ENCODE results near the gene PSME2.

The PSME2 gene

DNA sequence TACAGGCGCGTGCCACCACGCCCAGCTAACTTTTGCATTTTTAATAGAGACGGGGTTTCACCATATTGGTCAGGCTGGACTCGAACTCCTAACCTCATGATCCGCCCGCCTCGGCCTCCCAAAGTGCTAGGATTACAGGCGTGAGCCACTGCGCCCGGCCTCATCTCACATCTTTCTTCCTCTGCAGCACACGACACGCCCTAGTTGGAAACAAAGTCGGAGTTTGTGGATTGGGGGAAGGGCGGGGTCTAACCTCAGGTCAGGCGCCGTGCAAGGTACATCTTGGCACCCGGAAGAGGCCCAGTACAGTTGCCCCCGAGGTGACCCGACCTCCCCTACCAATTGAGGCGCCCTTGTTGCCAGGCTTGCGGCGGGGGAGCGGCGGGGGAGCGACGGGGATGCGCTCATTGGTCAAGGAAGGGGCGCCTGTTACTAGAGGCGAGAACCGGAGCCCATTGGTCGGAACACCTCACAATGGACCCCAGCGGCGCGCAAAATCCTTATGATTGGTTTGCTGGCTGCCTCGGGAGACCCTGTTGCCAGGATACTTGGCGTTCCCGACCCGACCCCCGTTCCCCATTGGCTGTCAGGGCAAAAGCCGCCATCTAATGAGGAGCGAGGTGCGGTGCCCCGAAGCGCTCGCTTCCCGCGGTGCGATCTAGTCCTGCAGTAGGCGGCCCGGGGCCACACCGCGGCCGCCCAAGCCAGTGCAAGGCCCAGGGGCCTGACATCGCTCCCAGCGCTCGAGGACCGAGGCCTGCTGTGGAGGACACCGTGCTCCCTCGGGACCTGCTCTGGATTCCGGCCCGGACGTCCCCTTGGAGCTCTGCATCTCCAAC lies 25.2 kb upstream of the PSME2 start, which contains the start of gene REC8:
REC8 (plus strand) TSS at position 659 of the 839 bp plus-strand sequence. CDS start 473 bp downstream, outside the sequence.
- H3K36me3 ChIP-seq (ENCODE audit: control insufficient read depth, insufficient read depth, low read length) = no peaks in the 10 kb centered on the region
- no peak within 1 kb of the TSS for H4K5ac ChIP-seq (ENCODE audit: low read length)
- H2AK5ac ChIP-seq (ENCODE audit: low read length) = no peak within 1 kb of the TSS
- H2BK5ac ChIP-seq (ENCODE audit: low read length) = no peak within 1 kb of the TSS
- H3K4me2 ChIP-seq (ENCODE audit: low read length) = peak within 1 kb of the TSS; percentile 92
- no CpG with 5 or more reads among the region's 63 CpGs for WGBS (ENCODE audit: extremely low coverage, insufficient coverage, low lambda C conversion rate)
- no peaks in the 10 kb centered on the region for H3K79me2 ChIP-seq (ENCODE audit: control insufficient read depth, insufficient read depth, low read length)
- H3K79me1 ChIP-seq (ENCODE audit: low read length) = no peaks in the 10 kb centered on the region
- peak within 1 kb of the TSS; percentile 85 for H3K56ac ChIP-seq (ENCODE audit: low read length)
- H3K27ac ChIP-seq (ENCODE audit: low read depth, low read length) = no peak within 1 kb of the TSS
- H3K4ac ChIP-seq (ENCODE audit: low read depth, low read length) = no peak within 1 kb of the TSS
- H3K9ac ChIP-seq (ENCODE audit: low read length) = peak within 1 kb of the TSS; percentile 75
- H3K4me3 ChIP-seq (ENCODE audit: low read length) = peak within 1 kb of the TSS; percentile 57
- no peak within 1 kb of the TSS for H3K23ac ChIP-seq (ENCODE audit: low read length)
- no peak within 1 kb of the TSS for H4K8ac ChIP-seq (ENCODE audit: low read depth, low read length)
- no peak within 1 kb of the TSS for H2BK15ac ChIP-seq (replicated peaks; ENCODE audit: low read depth)
- H2BK120ac ChIP-seq (ENCODE audit: low read depth, low read length) = no peak within 1 kb of the TSS
- H3K4me1 ChIP-seq (ENCODE audit: control insufficient read depth, low read depth, low read length) = peaks cover 3% of the 10 kb centered on the region
- DNase-seq = peak; percentile 99
- no peaks in the 10 kb centered on the region for H3K27me3 ChIP-seq (ENCODE audit: insufficient read depth, low read length, poor library complexity)
- no peak within 1 kb of the TSS for H3K18ac ChIP-seq (ENCODE audit: low read length)

DNA sequence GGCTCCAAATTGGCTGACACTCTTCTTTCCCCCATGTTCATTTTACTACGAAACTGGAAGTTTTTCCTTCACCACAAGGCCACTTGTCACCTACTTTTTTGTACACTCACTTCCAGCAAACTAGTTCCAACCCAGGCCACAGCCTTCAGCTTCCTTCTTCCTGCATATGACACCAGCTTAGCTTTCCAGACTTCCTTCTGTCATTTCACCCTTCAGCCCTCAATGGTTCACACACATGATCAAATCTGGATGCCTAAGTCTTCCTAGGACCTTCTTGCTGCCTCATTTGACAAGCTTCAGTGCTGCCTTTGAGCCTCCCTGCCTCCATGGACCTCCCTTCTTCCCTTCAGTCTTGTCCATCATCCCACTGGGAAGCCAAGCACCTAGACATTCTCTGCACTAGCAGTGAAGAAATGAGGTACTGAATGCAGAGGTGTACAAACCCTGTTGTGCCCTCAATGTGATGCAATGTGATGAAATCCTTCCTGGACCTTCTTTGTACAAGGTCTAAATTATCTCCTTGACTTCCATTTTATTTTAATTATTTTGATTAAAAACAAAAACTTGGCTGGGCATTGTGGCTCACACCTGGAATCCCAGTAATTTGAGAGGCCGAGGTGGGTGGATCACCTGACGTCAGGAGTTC lies 21.2 kb upstream of the PSME2 start:
- Histone ChIP-seq H2BK5ac (ENCODE audit: low read length) (no peak overlapping the region), H2BK120ac (ENCODE audit: low read depth, low read length) (no peak overlapping the region), H3K27ac (ENCODE audit: low read depth, low read length) (no peak overlapping the region), H3K9ac (ENCODE audit: low read length) (no peak overlapping the region), H3K23ac (ENCODE audit: low read length) (no peak overlapping the region), H3K79me1 (ENCODE audit: low read length) (no peaks in the 10 kb centered on the region), H3K4ac (ENCODE audit: low read depth, low read length) (no peak overlapping the region), H3K79me2 (ENCODE audit: control insufficient read depth, insufficient read depth, low read length) (no peaks in the 10 kb centered on the region), H3K4me2 (ENCODE audit: low read length) (no peak overlapping the region), H4K5ac (ENCODE audit: low read length) (no peak overlapping the region), H3K4me3 (ENCODE audit: low read length) (no peak overlapping the region), H4K8ac (ENCODE audit: low read depth, low read length) (no peak overlapping the region), H3K18ac (ENCODE audit: low read length) (no peak overlapping the region), H3K27me3 (ENCODE audit: insufficient read depth, low read length, poor library complexity) (no peaks in the 10 kb centered on the region), H3K36me3 (ENCODE audit: control insufficient read depth, insufficient read depth, low read length) (peaks cover 6% of the 10 kb centered on the region), H2BK15ac (replicated peaks; ENCODE audit: low read depth) (no peak overlapping the region), H3K4me1 (ENCODE audit: control insufficient read depth, low read depth, low read length) (peaks cover 3% of the 10 kb centered on the region), H2AK5ac (ENCODE audit: low read length) (no peak overlapping the region), H3K56ac (ENCODE audit: low read length) (no peak overlapping the region)
- DNase-seq = no peak
- WGBS (ENCODE audit: extremely low coverage, insufficient coverage, low lambda C conversion rate) = no CpG with 5 or more reads among the region's 3 CpGs

DNA sequence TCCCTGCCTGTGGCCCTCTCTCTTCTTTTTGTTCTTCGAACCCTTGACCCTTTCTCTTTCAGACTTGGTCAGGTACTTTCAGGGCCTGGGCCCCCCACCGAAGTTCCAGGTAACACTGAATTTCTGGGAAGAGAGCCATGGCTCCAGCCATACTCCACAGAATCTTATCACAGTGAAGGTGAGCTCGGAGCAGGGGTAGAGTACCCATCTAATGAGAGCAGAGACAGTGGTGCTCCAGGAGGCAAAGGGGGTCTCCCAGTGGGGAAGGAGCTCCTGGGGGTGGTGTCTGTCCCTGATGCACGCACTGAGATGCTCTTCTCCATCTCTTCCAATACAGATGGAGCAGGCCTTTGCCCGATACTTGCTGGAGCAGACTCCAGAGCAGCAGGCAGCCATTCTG lies 19.4 kb upstream of the PSME2 start:
- H2BK15ac ChIP-seq (replicated peaks; ENCODE audit: low read depth) = no peak overlapping the region
- H2BK5ac ChIP-seq (ENCODE audit: low read length) = no peak overlapping the region
- no peak overlapping the region for H3K4me3 ChIP-seq (ENCODE audit: low read length)
- H3K79me1 ChIP-seq (ENCODE audit: low read length) = peaks cover 2% of the 10 kb centered on the region
- H3K9ac ChIP-seq (ENCODE audit: low read length) = no peak overlapping the region
- no peak overlapping the region for H3K23ac ChIP-seq (ENCODE audit: low read length)
- no peak overlapping the region for H3K27ac ChIP-seq (ENCODE audit: low read depth, low read length)
- no peak overlapping the region for H3K56ac ChIP-seq (ENCODE audit: low read length)
- WGBS (ENCODE audit: extremely low coverage, insufficient coverage, low lambda C conversion rate) = no CpG with 5 or more reads among the region's 5 CpGs
- H3K4me1 ChIP-seq (ENCODE audit: control insufficient read depth, low read depth, low read length) = peaks cover 5% of the 10 kb centered on the region
- H2BK120ac ChIP-seq (ENCODE audit: low read depth, low read length) = no peak overlapping the region
- H3K27me3 ChIP-seq (ENCODE audit: insufficient read depth, low read length, poor library complexity) = no peaks in the 10 kb centered on the region
- H3K18ac ChIP-seq (ENCODE audit: low read length) = no peak overlapping the region
- no peak overlapping the region for H3K4me2 ChIP-seq (ENCODE audit: low read length)
- H2AK5ac ChIP-seq (ENCODE audit: low read length) = no peak overlapping the region
- peaks cover 9% of the 10 kb centered on the region for H3K36me3 ChIP-seq (ENCODE audit: control insufficient read depth, insufficient read depth, low read length)
- no peak overlapping the region for H4K5ac ChIP-seq (ENCODE audit: low read length)
- DNase-seq = no peak
- H3K79me2 ChIP-seq (ENCODE audit: control insufficient read depth, insufficient read depth, low read length) = no peaks in the 10 kb centered on the region
- no peak overlapping the region for H4K8ac ChIP-seq (ENCODE audit: low read depth, low read length)
- H3K4ac ChIP-seq (ENCODE audit: low read depth, low read length) = no peak overlapping the region

DNA sequence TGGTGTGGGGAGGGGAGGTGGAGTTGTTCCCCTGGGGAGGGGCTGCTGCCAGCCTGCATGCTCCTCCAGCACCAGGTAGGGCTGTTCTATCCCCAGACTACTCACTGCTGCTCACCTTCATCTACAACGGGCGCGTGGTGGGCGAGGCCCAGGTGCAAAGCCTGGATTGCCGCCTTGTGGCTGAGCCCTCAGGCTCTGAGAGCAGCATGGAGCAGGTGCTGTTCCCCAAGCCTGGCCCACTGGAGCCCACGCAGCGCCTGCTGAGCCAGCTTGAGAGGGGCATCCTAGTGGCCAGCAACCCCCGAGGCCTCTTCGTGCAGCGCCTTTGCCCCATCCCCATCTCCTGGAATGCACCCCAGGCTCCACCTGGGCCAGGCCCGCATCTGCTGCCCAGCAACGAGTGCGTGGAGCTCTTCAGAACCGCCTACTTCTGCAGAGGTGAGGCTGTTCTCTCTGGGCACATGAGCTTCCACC lies 18.1 kb upstream of the PSME2 start:
- Histone ChIP-seq H2BK5ac (ENCODE audit: low read length) (no peak overlapping the region), H3K4ac (ENCODE audit: low read depth, low read length) (no peak overlapping the region), H2AK5ac (ENCODE audit: low read length) (no peak overlapping the region), H3K4me3 (ENCODE audit: low read length) (no peak overlapping the region), H4K8ac (ENCODE audit: low read depth, low read length) (no peak overlapping the region), H4K5ac (ENCODE audit: low read length) (no peak overlapping the region), H3K79me1 (ENCODE audit: low read length) (peaks cover 2% of the 10 kb centered on the region), H3K23ac (ENCODE audit: low read length) (no peak overlapping the region), H3K56ac (ENCODE audit: low read length) (no peak overlapping the region), H3K9ac (ENCODE audit: low read length) (no peak overlapping the region), H3K27me3 (ENCODE audit: insufficient read depth, low read length, poor library complexity) (no peaks in the 10 kb centered on the region), H3K4me2 (ENCODE audit: low read length) (no peak overlapping the region), H3K79me2 (ENCODE audit: control insufficient read depth, insufficient read depth, low read length) (no peaks in the 10 kb centered on the region), H3K27ac (ENCODE audit: low read depth, low read length) (no peak overlapping the region), H3K36me3 (ENCODE audit: control insufficient read depth, insufficient read depth, low read length) (peaks cover 11% of the 10 kb centered on the region), H2BK15ac (replicated peaks; ENCODE audit: low read depth) (no peak overlapping the region), H3K18ac (ENCODE audit: low read length) (no peak overlapping the region), H2BK120ac (ENCODE audit: low read depth, low read length) (no peak overlapping the region), H3K4me1 (ENCODE audit: control insufficient read depth, low read depth, low read length) (peaks cover 5% of the 10 kb centered on the region)
- no peak for DNase-seq
- no CpG with 5 or more reads among the region's 14 CpGs for WGBS (ENCODE audit: extremely low coverage, insufficient coverage, low lambda C conversion rate)

DNA sequence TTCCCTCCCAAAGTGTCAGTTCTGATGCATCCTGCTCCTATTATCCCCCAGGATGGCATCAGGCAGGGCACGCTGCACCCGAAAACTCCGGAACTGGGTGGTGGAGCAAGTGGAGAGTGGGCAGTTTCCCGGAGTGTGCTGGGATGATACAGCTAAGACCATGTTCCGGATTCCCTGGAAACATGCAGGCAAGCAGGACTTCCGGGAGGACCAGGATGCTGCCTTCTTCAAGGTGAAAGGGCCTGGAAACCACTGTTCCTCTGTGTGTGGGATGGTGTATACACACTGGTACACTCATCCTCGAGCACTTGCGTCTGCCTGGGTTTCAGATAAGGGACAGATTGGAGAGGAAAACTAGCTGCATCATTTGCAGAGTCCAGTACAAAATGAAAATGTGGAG lies 15.7 kb upstream of the PSME2 start:
- no peak for DNase-seq
- no peak overlapping the region for H3K4me3 ChIP-seq (ENCODE audit: low read length)

More for the DNA sequence above, 15.7 kb upstream of the PSME2 start:
- Histone ChIP-seq H3K18ac (ENCODE audit: low read length) (no peak overlapping the region), H3K4me2 (ENCODE audit: low read length) (no peak overlapping the region), H2AK5ac (ENCODE audit: low read length) (no peak overlapping the region), H3K79me2 (ENCODE audit: control insufficient read depth, insufficient read depth, low read length) (no peaks in the 10 kb centered on the region), H3K4me1 (ENCODE audit: control insufficient read depth, low read depth, low read length) (peaks cover 5% of the 10 kb centered on the region), H3K56ac (ENCODE audit: low read length) (peak overlapping the region; percentile 67), H3K4ac (ENCODE audit: low read depth, low read length) (no peak overlapping the region), H4K8ac (ENCODE audit: low read depth, low read length) (no peak overlapping the region), H2BK15ac (replicated peaks; ENCODE audit: low read depth) (no peak overlapping the region), H2BK120ac (ENCODE audit: low read depth, low read length) (no peak overlapping the region), H3K79me1 (ENCODE audit: low read length) (peaks cover 2% of the 10 kb centered on the region), H3K27ac (ENCODE audit: low read depth, low read length) (no peak overlapping the region), H3K27me3 (ENCODE audit: insufficient read depth, low read length, poor library complexity) (no peaks in the 10 kb centered on the region), H2BK5ac (ENCODE audit: low read length) (no peak overlapping the region), H3K36me3 (ENCODE audit: control insufficient read depth, insufficient read depth, low read length) (peaks cover 18% of the 10 kb centered on the region), H3K23ac (ENCODE audit: low read length) (no peak overlapping the region), H4K5ac (ENCODE audit: low read length) (no peak overlapping the region), H3K9ac (ENCODE audit: low read length) (peak overlapping the region; percentile 74)
- WGBS (ENCODE audit: extremely low coverage, insufficient coverage, low lambda C conversion rate) = no CpG with 5 or more reads among the region's 8 CpGs
